SKM-1 treated with dmso at 0.1 percent for 144 hours (cell line): ENCODE measurements around the gene ATP11A.
"Not testable (repeated sequence)": the region's sequence is repeated elsewhere in the genome, so short reads cannot be mapped to it uniquely, and the experiment has no call there.

ENCODE experiments used
- DNase-seq: peaks from one replicate; lab custom pipeline; 2025; ENCODE audit not compliant: unreplicated experiment; lab: John Stamatoyannopoulos, UW

Gene ATP11A

DNA sequence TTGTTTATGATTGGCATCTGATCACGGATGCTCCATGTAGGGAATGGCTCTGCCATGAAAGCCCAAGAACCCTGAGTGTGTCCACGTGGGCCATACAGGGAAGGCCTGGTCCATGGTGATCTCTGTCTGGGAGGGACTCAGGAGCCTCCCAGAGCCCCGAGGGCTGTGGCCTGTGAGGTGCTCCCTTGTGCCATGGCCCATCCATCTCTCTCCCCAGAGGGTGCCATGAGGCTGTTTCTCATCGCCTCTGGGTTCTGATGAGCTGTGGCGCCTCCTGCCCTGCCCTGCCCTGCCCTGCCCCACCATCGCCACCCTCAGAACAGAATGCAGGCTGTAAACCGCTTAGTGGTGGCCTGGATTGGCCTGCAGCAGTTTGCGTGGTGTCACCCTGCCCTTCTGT, 83.1 kb downstream of the ATP11A start:
- no peak for DNase-seq

DNA sequence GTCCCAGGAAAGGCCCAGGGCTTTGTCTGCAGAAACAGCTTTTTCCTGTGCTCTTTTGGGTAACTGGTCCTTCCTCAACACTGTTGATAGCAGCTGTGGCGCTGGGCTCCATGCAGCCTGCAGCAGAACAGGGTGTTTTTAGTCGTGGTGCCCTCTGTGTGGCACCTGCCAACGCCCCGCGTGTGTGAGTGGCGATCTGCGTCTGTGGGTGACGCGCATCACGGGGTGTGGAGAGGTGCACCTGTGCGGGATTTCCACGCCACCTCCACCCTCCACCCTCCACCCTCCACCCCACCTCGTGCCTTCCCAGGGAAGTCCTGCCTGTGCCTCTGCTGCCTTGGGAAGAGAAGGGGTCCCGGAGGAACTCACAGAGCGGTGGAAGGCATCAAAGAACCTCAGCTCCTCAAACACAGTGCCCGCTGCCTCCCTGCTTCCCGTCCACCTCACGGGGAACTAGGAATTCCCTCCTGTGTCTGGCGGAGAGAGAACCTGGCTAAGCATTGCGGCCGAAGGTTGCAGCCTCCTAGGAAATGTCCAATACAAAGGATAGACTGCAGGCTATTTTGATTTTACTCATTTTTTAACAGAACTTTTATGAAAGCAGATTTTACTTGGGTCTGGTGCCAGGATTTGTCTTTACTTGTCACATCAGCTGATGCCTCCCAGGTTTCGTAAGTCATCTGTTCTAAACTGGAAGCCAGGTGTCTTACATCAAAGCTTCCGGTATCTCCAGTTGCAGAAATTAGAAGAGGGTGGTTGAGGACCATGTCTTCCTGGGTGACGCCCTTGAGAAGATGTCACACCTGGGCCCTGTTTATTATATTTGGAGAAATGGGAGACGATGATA, 84.0 kb downstream of the ATP11A start:
- no peak for DNase-seq

DNA sequence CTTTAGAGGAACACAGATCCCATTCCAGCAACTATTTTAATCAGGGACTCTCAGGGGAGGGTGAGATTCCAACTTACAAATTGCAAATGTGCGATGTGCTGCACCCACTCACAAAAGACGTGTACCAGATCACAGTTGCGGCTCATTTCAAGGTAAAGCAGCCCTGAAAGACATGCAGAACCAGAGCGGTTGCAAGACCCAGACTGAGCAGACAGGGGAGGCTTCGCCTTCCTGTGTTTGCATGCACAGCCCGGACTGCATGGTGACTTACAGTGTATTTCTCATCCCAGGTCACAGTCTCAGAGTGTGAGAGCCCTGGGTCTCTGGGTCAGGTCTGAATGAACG, 84.6 kb downstream of the ATP11A start:
- DNase-seq, result no peak

DNA sequence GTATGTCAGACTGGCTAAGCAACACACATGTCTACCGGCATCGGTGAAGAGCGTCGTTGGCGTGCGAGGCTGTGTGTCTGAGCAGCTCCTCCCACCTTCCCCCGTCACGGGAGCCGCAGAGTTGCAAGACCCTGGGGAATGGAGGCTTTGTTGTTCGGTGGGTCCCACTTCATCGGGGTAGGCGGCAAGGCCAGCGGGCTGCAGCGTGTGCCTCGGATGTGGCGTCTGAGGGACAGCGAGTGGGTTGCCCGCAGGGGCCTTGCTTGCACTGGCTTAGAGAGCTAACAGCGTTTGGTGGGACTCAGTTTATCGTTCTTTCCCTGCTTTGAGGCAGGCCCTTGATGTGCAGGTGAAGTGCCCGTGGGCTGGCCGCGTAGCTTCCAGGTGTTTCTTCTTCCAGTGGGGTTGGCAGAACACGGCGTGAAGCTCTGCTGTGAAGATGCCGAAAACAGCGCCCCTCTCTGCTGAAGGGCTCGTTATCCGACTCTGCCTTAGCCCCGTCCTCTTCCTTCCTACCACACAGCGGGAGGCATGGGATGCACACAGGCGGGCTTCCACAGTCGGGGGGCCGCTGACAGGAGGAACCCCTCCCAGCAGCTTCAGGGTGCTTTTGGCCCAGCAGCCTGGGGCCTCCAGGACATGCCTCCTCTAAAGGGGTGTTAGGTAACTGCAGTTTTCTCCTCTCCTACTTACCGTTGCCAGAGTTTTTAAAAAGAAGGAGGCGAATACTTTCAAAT, 85.2 kb downstream of the ATP11A start:
- DNase-seq, result no peak

DNA sequence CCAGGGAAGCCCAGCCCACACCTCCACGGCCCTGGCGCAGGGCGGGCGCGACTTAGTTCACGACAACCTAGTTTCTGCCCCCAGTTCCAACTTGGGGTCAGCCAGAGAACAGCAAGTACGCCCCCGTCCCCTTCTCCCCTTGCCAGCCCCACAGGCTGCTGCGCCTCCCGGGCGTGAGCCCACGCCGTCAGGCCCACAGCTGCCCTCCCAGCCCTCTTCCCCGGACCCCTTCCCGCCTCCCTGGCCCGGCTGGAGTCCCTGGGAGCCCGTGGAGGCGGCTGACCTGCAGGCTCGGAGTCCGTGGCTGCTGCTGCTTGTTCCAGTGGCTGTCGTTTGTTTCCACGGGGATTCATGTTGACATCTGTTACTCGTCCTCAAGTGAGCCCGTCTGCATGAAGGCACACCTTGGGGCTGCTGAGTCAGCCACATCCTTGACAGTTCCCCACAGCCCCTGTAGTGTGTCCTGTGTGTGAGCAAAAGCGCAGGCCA, 86.0 kb downstream of the ATP11A start:
- no peak for DNase-seq

DNA sequence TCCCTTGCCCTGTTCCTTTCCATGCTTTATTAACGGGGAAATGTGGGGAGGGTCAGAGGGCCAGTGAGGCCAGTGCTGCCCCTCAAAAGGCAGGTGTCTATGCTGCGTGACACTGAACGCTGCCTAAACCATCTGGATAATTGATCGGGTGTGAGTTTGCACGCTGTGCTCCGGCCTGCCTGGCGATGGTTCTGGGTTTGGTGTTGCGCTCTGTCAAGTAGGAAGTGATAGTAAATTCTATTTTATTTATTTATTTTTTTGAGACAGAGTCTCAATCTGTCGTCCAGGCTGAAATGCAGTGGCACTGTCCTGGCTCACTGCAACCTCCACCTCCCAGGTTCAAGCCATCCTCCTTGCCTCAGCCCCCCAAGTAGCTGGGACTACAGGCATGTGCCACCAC, 86.5 kb downstream of the ATP11A start:
- DNase-seq, result no peak

DNA sequence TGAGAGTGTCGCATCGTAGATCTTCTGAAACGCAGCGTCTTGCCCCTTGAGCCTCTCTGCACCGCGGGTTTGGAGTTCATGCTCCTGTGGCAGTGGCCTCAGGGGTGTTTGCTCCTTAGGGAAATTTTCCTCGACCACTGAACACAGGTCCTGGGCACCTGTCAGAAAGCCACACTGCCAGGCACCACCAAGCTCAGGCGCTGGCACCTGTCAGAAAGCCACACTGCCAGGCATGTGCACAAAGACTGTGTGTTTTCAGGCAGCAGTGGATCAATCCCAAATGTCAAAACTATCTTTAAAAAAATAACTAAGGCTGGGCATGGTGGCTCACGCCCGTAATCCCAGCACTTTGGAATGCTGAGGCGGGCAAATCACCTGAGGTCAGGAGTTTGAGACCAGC, 87.1 kb downstream of the ATP11A start:
- no peak for DNase-seq

DNA sequence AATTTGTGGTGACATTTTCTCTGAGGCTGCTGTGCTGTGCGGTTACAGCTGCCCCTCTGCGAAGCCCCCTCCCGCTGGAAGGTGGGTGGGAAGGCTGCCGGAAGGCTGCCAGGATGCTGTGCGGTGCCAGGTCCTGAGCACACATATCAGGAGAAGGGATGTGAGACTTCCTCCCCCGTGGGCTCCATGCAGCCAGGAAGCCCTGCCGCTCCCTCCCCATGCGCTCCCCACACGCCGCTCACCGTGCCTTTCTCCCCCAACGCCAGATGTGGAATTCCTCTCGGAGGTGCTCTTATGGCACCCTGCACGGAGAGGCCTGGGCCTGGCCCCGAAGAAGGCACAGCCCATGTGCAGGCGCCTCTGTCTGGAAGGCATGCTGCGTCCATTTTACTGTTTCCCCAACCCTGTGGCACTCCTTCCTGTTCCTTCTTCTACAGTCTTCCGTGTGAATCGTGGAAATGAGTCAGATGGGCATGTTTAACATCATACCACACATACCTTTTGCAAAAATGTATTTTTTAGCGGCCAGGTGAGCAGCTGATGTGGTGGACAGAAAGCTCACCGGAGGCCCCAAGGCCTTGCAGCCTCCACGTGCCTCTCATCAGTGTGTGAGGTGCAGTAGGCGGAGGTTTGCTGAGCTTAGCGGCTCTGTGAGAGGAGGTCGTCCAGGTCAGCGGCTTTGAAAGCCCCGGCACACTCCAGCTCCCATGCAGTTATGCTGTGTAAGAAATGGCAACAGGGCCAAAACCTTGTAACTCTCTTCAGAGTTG, 88.0 kb downstream of the ATP11A start:
- no peak for DNase-seq

DNA sequence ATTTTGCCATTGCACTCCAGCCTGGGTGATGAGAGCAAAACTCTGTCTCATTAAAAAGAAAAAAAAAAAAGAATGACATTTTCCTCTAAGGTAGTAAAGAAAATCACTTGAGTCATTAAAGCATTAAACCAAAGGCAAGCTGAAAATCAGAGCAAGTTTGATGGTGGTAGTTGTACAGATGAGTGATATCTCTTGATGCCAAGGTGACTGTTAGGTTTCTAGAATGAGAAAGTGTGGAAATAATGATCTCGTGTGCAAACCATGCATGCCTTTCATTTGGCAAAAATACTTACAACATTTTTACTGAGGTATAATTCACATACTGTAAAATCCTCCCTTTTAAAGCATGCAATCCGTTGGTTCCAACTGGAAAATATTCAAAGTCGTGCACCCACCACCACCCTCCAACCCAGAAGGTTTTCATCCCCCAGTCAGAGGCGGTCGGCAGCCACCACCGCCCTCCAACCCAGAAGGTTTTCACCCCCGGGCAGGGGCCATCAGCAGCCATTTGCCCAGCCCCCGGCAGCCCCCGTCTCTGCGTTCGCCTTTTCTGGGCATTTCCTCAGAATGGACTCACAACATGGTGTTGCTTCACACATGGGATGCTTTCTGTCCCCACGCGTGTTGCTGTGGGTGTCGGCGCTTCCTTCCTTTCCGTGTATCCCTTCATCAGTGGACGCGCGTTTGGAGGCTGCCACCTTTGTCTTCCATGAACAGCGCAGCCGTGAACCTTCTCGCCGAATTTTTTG, 90.2 kb downstream of the ATP11A start:
- DNase-seq, result no peak

DNA sequence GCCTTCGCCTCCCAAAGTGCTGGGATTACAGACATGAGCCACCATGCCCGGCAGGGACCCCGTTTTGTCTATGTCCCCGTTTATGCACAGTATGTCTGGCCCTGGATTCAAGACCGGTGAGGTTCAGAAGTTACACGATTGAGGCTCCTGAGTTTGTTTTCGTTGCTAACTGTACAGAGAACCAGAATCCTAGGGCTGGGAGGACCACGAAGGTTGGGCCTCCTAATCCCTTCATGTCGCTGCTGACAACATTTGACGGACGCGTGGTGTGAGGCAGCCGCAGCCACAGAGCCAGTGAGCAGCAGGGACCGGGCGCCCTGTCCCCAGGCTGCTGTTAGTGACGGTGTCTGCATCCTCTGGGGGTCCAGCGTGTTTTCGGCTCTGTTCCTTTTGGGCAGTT, 91.4 kb downstream of the ATP11A start:
- no peak for DNase-seq

DNA sequence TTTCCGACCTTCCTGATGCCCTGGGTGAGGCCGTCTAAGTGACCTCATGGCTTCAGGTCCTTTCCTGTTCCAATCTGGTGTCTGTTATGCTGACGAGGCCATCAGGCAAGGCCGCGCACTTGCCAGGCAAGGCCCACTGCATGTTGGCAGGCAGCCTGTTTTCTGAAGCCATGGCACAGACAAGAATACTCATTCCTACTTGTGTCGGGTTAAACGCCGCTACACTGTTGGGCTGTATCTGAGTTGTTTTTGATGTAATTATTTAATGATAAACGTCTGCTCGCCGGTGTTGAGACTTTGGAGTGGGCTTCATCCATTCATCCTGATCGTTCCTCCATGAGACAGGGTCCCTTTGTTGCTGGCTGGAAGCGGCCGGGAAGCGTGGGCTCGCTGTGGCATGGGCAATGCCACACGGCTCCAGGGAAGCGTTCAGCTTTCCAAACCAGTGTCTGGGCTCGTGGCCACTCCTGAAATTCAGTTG, 92.1 kb downstream of the ATP11A start:
- no peak for DNase-seq

DNA sequence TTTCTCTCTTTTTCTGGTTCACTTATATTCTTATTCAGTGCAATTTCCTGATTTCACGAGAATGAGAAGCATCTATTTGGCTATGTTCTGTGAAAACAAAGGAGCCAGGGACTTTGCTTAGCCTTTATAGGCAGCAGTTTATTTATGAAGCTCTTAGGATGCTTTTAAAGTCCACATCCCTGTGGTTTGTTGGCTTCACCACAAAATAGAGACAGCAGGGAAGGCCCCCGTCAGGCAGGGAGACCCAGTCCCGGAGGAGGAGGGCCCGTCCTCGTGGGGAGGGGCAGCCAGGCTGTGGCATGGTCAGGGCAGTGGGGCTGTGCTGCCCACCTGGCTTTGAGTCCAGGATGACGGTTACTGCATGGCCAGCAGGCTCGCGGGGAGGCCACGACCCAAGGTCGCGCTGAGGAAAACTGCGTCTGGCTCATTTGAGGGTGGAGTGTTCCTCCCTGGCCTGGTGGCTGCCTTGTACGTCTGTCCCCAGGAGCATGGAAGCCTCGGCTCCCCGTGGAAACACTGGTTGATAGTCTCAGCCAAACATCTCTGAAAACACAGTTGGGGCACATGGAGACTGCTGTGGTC, 92.7 kb downstream of the ATP11A start:
- no peak for DNase-seq

DNA sequence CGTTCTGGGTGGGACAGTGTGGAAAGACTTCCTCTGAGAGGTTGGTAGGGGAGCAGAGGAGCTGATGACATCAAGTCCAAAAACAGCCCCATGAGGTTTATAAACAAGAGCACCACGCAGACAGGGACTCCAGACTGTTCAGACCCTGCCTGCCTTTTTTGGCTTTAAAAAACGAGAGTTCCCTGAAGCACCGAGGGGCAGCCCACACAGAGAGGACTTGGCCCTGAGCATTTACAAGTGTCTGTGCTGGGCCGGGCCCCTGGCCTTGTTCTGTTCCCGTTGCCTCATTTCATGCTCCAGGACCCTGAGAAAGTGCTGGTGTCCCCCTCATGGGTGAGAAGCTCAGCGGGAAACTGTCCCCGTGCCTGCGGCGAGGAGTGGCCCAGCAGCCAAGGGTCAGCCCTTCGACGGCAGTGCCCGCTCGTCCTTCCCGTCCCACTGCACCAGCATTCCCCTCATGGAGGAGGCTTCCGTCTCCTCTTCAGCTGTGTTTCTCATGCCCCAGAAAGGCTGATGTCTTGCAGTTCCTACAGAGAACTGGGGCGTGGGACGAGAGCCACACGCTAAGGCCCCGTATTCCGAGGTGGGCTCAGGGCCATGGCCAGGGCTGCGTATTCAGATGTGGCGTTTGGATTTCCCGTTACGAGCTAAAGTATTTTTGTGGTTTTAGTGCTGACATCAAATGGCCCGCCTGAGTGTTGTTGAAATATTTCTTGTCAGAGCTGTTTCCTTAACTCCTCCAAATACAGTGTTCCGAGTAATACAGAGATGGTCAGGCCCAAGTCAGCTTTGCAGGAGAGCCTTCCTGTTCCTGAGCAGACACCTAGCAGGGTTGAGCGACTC, 93.5 kb downstream of the ATP11A start:
- DNase-seq, result no peak

DNA sequence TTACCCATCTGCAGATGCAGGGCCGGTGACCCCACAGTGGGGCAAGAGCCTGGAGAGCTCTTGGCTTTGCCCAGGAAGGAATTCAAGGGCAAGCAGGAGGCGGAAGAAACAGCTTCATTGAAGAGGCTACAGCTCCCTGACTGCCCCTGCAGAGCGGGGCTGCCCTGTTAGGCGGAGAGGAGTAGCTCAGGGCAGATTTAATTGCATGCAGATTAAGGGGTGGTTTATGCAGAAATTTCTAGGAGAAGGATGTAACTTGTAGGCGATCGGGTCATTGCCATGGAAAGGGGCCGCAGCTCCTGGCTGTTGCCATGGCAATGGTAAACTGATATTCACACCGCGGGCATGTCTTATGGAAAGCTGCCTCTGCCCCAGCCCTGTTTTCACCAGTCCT, 94.1 kb downstream of the ATP11A start:
- DNase-seq, result no peak

DNA sequence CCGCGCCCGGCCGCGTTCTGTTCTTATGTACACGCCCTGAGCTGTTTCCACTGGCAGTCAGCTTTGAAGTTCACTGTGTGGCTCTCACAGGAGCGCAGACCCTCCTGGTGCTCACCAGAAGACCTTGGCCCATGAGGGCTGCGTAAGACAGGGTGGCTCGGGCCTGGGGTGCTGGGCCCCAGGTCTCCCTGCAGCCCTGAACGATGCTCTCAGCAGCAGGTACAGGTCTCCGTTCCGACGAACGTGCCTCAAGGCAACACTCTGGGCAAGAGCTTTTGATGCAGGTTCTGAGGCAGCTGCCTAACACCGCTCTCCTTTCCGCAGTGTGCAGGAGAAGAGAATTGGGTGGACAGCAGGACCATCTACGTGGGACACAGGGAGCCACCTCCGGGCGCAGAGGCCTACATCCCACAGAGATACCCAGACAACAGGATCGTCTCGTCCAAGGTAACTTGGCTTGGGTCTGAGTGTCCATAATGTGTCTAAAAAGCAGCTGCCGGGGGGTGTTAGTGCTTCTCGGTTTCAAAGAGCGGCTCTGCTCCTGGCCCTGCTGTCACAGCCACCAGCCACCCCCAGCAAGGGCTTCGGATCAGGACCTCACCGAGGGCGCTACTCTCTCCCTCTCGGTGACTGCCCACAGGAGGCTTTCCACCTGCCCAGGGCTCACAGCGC, 95.1 kb downstream of the ATP11A start:
- no peak for DNase-seq

DNA sequence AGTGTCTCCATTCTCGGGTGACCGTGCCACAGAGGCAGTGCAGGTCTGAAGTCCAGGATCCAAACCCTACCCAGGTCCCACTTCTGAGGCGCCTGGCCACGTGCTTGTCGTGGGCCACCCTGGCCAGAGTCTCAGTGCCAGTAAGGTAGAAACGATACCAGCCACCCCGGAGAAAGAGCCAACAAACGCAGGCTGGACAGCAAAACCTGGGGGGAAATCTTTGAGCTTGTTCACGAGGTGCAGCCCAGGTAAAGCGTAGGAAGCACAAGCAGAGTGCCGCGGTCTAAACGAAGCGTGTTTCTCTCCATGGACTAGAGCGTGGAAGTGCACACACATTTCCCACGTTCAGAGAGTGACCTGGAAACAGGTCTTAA, 95.6 kb downstream of the ATP11A start:
- no peak for DNase-seq

DNA sequence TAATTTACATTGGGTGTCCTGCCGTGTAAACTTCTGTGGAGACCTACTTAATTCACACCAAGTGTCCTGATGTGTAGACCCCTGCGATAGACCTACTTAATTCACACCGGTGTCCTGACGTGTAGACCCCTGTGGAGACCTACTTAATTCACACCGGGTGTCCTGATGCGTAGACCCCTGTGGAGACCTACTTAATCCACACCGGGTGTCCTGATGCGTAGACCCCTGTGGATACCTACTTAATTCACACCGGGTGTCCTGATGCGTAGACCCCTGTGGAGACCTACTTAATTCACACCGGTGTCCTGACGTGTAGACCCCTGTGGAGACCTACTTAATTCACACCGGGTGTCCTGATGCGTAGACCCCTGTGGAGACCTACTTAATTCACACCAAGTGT, 97.0 kb downstream of the ATP11A start:
- DNase-seq, result not testable (repeated sequence)

DNA sequence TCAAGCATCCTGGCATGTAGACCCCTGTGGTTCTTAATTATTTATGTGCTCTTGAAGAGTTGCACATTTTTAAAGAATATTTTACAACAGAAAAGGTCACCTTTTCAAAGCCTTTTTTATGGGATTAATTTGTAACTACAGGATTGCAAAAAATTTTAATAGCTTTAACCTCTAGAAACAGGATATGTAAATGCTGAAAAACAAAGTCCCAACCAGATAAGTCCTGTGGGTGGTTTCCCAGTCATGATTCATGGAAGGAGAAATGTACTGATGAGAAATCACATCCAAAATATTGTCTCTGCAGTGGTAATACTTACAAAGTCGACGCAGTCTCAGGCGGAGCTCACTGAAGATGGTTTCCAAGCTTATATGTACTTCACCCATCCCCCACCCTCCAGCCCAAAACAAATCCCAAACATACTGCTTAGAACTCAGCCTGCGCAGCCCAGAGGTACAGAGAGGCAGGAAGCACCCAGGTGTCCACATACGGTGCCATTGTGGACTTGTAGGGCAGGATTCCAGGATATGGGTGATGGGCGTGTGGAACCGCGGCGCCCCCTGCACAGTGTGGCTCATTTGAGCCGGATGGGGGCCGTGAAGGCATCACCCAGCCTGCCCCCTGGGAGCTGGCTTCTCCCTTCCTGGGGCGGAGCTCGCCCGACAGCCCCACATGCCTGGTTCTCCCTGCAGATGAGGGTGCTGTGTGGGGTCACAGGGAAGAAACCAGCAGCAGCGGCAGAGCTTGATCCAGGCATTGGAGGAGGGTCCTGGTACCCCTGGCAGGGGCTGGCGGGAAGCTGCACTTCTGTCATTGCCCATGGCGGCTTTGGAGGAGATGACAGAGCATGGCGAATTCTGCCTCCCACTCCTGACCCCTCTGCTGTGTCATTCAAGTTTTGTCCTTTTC, 101.2 kb downstream of the ATP11A start:
- DNase-seq, result no peak
